GM18519 (cell line): ENCODE data around the gene PIGB.
"Not testable (repeated sequence)": the region's sequence is repeated elsewhere in the genome, so short reads cannot be mapped to it uniquely, and the experiment has no call there.

Experiments
- ATAC-seq: cut with Tn5 transposase; IDR thresholded peaks from one replicate; pipeline ENCODE4 v1.9.1; 2021; ENCODE audit warnings: mild to moderate bottlenecking, moderate library complexity; ENCODE audit not compliant: unreplicated experiment, low FRiP score

The PIGB gene

DNA sequence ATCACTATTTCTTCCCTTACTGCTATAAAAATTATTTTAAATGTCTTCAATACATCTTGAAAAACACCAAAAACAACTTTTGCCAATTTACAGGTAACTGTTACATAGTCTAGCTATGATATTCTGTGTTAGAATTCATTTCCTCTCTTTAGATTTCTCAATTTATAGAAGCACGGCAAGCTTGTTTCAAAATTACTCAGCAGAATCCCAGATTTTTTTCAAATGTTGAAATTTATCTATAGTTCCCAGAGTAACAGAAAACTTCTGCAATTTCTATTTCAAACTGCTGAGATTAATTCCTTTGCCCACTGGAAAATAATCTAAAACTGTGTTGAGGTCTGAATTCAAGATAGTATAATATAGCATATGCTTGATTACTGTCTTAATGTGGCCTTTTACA lies 48.0 kb downstream of the PIGB start:
- no peak for ATAC-seq

DNA sequence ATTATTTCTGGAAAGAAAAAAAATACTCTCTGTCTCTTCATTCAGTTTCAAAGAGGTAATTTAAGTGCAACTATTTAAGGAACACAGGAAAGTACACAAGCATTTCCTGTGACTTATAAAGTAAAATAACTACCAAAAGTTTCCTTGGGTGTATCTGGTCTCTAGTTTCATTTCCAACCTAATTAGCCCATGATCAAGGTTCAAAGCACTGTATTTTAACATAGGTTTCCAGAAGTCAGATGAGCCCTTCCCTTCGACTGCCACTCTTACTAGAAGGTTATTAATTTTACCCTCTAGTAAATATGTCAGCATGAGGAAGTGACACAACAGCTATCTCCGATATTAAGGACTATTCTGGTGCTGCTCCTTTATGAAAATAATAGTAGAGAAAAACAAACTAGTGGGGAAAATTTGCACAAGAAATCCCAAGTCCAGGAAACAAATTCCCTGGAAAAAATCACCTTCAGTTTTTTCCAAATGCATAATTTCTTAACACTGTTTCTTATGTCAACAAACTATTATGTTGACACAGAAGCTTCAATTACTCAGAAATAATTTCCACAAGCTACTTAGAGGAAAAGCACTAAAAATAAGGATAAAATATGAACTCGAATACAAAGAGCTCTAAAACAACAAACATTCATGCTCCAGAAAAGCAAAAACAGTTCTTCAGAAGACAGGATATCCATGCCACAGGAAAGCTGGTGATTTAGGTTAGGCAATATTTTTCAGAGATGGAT lies 53.8 kb downstream of the PIGB start:
- ATAC-seq = peak; percentile 57

DNA sequence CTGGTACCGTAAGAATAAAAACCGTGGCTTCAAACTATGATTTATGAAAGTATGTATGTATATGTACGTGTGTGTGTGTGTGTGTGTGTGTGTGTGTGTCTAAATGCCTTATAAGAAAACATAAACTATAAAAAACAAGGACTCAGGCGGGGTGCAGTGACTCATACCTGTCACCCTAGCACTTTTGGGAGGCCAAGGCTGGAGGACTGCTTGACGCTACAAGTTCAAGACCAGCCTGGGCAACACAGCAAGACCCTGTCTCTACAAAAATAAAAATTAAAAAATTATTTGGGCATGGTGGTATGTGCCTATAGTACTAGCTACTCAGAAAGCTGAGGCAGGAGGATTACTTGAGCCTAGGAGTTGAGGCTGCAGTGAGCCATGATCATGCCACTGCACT lies 60.1 kb downstream of the PIGB start:
- no peak for ATAC-seq

DNA sequence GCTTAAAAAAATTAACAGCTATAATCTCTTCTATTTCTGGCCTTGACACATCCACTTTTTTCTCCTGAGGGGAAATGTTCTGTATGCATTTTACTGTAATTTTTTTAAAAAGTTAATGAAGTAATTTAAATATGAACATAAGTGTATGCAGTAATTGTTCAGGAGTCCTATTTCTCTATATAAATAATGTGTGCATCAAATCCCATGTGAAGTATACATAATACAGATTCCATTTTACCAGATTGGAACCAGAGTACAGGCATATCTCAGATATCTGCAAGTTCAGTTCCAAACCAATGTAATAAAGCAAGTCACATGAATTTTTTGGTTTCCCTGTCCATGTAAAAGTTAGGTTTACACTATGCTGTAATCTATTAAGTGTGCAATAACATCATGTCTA lies 62.6 kb downstream of the PIGB start:
- no peak for ATAC-seq

DNA sequence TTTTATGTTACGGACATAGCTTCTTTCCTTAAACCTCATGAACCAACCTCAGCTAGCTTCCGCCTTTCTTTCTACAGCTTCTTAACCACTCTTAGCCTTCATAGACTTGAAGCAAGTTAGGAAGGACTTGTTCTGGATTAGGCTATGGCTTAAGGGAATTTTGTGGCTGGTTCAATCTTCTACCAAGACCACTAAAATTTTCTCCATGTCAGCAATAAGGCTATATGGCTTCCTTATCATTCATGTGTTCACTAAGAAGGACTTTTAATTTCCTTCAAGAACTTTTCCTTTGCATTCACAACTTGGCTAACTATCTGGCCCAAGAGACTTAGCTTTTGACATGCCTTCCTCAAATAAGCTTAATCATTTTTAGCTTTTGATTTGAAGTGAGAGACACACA lies 64.7 kb downstream of the PIGB start:
- ATAC-seq = no peak

DNA sequence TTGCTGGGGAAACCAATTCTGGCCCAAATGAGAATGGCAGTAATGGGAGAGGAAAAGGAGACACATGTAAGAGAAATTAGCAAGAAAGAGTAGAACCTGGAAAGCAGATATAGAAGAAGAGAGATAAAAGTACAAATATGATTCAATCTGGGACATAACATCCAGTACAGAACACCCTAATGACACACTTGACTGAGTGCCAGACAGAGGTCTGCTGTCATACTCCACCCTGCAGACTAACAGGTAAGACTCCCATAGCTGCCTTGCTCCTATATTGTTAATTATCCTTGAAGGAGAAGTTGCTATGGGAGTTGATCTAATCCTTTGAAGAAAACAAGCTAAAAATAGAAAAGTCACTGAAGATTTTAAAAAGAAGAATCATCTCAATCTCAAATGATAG lies 68.0 kb downstream of the PIGB start:
- ATAC-seq = no peak

DNA sequence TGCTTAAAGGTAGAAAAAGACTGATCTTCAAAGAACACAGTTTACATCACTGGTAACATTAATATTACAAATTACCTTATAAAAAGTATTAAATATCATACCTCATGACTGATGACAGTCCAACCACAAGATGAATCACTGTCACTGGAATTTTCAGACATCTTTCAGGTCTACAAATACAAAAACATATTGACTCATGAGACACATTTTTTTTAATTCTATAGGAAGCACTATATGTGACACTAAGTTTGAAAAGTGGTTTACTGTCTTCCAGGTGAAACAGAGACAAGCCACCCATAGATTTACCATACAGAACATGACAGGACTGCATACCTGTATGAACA lies 70.2 kb downstream of the PIGB start:
- ATAC-seq = no peak

DNA sequence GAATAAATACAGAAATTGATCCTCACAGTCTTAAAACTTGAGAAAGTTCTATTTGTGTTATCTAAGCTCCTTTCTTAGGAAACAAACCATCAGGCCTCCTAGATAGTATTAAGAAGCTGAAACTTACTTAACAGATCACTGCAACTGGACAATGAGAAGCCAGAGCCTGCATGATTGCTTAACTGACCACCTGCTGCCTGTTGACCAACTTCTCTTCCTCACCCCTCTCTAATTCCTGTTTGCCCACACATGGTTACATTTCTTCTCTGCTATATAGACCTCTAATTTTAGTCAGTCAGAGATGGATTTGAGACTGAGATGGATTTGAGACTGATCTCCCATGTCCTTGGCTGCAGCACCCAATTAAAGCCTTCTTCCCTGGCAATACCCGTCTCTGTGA lies 75.7 kb downstream of the PIGB start:
- ATAC-seq = no peak

DNA sequence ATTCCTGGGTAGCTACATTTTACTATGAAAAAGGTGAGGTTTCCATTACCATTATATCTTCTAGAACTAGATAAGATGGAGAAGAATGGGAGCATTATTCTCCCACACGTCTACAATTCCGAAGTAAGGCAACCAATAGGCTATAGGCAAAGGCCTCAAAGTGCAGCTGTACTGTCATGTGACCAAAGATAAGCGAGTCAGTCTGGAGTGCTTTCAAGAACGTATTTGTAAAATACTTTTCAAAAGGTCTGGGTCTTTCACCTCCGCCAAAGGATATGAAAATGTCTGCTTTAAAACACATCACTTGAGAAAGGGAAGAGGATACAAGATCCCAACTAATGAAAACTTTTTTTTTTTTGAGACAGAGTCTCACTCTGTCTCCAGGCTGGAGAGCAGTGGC lies 79.2 kb downstream of the PIGB start:
- ATAC-seq = no peak

DNA sequence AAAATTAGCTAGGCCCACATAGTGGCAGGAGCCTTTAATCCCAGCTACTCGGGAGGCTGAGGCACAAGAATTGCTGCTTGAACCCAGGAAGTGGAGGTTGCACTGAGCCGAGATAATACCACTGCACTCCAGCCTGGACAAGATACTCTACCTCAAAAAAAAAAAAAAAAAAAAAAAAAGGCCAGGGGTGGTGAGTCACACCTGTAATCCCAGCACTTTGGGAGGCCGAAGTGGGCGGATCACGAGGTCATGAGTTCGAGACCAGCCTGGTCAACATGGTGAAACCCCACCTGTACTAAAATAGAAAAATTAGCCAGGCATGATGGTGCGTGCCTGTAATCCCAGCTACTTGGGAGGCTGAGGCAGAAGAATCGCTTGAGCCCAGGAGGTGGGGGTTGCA lies 81.0 kb downstream of the PIGB start:
- ATAC-seq = not testable (repeated sequence)

DNA sequence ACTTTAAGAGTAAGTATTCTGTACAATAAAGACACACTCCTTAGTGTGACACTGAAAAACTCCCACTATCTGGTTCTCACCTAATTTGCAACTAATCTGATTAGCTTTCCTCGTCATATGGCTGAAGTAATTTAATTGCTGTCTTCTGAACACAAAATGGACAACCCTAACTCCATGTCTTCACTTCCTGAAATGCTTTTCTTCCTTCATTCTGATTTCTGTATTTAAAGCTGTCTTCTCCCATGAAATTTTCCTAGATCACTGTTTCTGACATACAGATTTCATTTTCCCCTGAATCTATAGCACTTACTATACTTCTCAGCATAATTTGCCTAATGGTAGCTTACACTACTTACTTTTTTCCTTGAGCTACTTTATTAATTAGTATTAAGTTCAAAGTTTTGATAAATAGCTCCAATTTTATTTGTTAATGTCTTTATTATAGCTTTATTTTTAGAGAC lies 82.8 kb downstream of the PIGB start:
- ATAC-seq = no peak

DNA sequence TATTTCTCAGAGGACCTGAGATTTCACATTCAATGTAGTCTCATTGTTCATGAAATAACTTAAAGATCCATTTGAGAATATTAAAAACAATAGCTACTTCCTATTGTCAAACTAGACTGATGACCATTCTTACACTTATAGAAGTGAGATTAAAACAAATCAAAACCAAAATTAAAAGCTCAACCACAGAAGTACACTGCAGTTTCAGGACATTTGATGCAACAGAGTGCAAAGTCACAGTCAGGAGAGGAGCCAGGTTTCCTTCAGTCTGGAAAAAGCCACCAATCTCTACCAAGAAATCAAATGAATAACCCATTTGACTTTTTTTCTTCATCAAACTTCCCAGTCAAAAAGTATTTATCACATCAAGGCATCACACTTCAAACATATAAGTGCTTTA lies 83.7 kb downstream of the PIGB start:
- ATAC-seq = peak; percentile 33

DNA sequence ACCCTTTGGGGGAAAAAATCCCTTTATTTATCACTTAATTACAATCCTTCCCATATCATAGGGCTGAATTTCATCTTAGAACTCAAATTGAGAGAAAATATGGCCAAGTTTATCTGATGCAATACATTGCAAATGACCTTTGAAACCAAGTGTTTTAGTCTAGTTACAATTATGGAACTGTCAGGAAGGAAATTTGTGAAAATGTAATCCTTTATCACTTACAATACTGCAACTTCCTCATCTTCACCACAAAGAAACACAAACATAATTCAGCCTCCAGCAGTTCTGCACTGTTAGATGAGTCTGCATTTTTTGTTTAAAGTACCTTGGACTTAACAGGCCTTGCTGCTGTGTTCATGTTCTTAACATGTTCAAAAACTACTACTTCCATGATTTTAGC lies 84.5 kb downstream of the PIGB start:
- no peak for ATAC-seq
